SK-N-MC (cell line): ENCODE measurements around the gene FAM83C.

ENCODE experiments used
- EZH2 ChIP-seq: fragments of 200-600 bp; sonication (generic); IDR thresholded peaks from one replicate; pipeline ENCODE4 v1.6.1; 2017; ENCODE audit warnings: antibody characterized with exemption
- FOXP2 ChIP-seq: optimal IDR thresholded peaks from 2 replicates; pipeline ENCODE3; 2011; ENCODE audit warnings: mild to moderate bottlenecking, moderate library complexity; ENCODE audit not compliant: insufficient read depth; ENCODE audit errors: extremely low read length, control extremely low read depth
- POLR2AphosphoS5 ChIP-seq: IDR thresholded peaks from 2 replicates; pipeline ENCODE4 v1.6.1; 2012; ENCODE audit warnings: mild to moderate bottlenecking, low read depth, low read length, borderline replicate concordance

- TF ChIP-seq EZH2 (no peak), POLR2AphosphoS5 (no peak), FOXP2 (no peak)
These were observed 41.4 kb upstream of the FAM83C start for GRCh38 chr20:35333606-35334005.
